Mononuclear cell (primary cell): Measurements from ENCODE around the gene RGL4. TPM values are rescaled to one million over a fixed set of nuclear protein-coding genes. Genes with fewer than 3 reads are reported as not detected.
"Not testable (repeated sequence)": the region's sequence is repeated elsewhere in the genome, so short reads cannot be mapped to it uniquely, and the experiment has no call there.

ENCODE experiments used
- H3K27me3 ChIP-seq: 2 replicates; pipeline ENCODE4 v1.6.0; 2011; ENCODE audit warnings: low read length, control low read depth; ENCODE audit not compliant: insufficient read depth
- H3K4me1 ChIP-seq: 2 replicates; pipeline ENCODE4 v1.5.1; 2011; ENCODE audit warnings: mild to moderate bottlenecking, low read length, control low read depth; ENCODE audit not compliant: insufficient read depth
- H3K4me3 ChIP-seq: 2 replicates; pipeline ENCODE4 v1.5.1; 2011; ENCODE audit warnings: mild to moderate bottlenecking, low read length, moderate library complexity
- H3K9me3 ChIP-seq: 2 replicates; pipeline ENCODE4 v1.5.1; 2011; ENCODE audit warnings: low read depth, mild to moderate bottlenecking, control low read depth, low read length
- total RNA-seq: library from RNA; depleted of rRNA; stranded (reverse); fragments of >200 nt; gene quantifications from one replicate; pipeline ENCODE4 v1.2.3, GENCODE V29; 2012

Gene RGL4, protein sequence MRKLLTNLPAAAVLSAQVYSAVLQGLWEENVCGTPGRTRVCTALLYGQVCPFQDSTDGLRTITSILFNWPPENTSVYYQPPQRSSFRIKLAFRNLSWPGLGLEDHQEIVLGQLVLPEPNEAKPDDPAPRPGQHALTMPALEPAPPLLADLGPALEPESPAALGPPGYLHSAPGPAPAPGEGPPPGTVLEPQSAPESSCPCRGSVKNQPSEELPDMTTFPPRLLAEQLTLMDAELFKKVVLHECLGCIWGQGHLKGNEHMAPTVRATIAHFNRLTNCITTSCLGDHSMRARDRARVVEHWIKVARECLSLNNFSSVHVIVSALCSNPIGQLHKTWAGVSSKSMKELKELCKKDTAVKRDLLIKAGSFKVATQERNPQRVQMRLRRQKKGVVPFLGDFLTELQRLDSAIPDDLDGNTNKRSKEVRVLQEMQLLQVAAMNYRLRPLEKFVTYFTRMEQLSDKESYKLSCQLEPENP
- 9.2 TPM for total RNA-seq

DNA sequence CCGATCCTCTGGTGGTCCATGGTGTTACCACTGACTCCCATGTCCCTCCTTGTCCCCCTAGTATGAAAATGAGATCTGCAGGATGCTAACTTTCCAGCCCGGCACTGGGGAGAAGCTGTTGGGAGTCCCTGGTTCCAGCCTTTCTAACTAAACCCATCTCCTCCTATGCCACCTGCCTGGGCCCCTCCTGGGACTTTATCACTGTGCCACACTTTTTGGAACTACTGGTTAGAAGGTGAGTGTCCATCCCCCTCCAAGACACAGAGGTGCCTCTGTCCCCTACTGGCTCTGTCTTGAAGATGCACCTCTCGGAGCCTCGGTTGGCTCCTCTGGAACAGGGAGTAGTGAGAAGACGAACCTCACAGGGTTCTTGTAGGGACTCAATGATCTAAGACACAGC lies at the start of gene RGL4:
TSS of gene RGL4 (plus strand) at position 301 of the 400 bp plus-strand sequence. CDS start 1,018 bp downstream, outside the sequence.
- peaks cover 15% of the 10 kb centered on the region for H3K4me1 ChIP-seq
- H3K4me3 ChIP-seq = no peak within 1 kb of the TSS
- H3K27me3 ChIP-seq = no peaks in the 10 kb centered on the region

DNA sequence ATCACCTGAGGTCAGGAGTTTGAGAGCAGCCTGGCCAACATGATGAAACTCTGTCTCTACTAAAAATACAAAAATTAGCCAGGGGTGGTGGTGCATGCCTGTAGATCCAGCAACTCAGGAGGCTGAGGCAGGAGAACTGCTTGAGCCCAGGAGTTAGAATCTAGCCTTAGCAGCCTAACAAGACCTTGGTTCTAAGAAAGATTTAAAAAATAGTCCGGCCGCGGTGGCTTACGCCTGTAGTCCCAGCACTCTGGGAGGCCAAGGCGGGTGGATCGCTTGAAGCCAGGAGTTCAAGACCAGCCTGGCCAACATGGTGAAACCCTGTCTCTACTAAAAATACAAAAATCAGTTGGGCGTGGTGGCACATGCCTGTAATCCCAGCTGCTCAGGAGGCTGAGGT lies 44.3 kb upstream of the RGL4 start:
- H3K4me1 ChIP-seq, H3K4me3 ChIP-seq, H3K27me3 ChIP-seq, H3K9me3 ChIP-seq: not testable (repeated sequence)

More for the DNA sequence above, at the start of gene RGL4:
- H3K9me3 ChIP-seq = no peaks in the 10 kb centered on the region

DNA sequence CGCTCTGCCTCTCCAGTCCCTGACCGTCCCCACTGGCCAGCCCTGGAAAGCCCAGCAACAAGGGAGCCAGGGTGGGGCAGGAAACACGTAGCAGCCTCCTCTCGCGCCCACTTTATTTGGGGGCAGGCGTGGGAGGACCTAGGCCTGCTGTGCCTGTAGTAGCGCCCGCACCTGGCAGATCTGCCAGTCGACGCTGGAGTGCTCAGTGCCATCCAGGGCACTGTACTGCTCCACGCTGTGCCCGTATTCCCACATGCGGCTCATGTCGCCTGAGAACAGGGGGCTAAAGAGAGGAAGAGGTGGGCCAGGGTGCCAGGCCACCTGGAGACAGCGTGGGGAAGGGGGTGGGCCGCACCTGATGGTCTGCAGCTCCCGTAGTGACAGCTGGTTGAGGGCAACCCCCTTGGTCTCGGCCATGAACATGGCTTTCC lies 41.7 kb upstream of the RGL4 start:
- no peaks in the 10 kb centered on the region for H3K9me3 ChIP-seq
- no peaks in the 10 kb centered on the region for H3K4me1 ChIP-seq

DNA sequence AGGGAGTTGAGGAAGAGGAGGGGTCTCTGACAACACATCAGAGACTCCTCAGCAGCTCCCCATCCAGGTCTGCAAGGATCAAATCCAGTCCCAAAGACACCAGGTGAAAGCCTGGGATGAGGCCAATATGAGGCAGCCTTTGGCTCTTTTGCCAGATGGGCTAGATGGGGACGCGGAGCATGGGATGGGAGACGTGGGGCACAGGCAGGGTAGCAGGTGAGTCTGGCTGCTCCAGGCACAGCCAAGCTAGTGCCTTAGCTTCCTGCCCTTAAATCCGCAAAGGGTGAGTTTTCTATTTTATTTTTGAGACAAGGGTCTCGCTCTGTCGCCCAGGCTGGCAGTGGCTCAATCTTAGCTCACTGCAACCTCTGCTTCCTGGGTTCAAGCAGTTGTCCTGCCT lies 39.1 kb upstream of the RGL4 start:
- H3K9me3 ChIP-seq = no peaks in the 10 kb centered on the region
- H3K4me1 ChIP-seq = no peaks in the 10 kb centered on the region
- H3K4me3 ChIP-seq = no peak overlapping the region
- no peaks in the 10 kb centered on the region for H3K27me3 ChIP-seq

More for the DNA sequence above, 41.7 kb upstream of the RGL4 start:
- Histone ChIP-seq H3K4me3 (no peak overlapping the region), H3K27me3 (no peaks in the 10 kb centered on the region)

DNA sequence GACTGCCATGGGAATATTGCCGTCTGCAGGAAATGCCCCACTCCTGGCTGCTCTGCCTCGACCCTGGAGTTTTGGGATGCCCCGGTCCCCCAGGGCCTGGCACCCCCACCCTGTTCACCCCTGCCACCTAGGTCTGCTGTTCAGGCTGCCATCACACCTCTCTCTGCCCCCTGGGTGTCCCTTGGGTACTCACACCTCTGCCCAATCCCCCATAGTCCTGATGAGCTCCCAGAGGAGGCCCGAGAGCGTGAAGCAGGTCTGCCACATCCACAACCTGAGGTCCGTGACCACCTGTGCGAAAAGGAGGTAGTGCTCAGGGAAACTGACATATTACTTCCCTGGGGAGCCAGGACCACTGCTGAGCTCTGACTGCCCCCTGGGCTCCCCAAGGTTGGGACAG lies 38.5 kb upstream of the RGL4 start:
- no peaks in the 10 kb centered on the region for H3K27me3 ChIP-seq
- no peaks in the 10 kb centered on the region for H3K4me1 ChIP-seq
- no peaks in the 10 kb centered on the region for H3K9me3 ChIP-seq
- no peak overlapping the region for H3K4me3 ChIP-seq

DNA sequence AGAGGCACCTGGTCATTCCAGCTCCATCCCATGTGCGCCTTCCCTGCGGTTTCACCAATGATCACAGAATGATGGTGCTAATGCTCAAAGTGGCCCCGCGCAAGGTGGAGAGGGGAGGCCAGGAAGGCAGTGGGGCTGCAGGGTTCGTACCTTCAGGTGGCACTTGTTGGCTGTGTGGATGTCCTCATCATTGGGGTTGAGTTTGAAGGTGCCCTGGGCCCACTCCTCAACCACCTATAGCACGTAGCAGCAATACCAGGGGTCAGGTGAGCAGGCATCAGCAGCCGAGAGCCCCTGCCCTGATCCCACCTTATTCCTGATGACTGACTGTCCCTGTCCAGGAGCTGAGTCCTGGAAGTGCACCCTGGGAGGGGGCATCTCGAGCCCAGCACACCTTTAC lies 38.1 kb upstream of the RGL4 start:
- Histone ChIP-seq H3K4me1 (no peaks in the 10 kb centered on the region), H3K4me3 (no peak overlapping the region), H3K9me3 (no peaks in the 10 kb centered on the region), H3K27me3 (no peaks in the 10 kb centered on the region)

DNA sequence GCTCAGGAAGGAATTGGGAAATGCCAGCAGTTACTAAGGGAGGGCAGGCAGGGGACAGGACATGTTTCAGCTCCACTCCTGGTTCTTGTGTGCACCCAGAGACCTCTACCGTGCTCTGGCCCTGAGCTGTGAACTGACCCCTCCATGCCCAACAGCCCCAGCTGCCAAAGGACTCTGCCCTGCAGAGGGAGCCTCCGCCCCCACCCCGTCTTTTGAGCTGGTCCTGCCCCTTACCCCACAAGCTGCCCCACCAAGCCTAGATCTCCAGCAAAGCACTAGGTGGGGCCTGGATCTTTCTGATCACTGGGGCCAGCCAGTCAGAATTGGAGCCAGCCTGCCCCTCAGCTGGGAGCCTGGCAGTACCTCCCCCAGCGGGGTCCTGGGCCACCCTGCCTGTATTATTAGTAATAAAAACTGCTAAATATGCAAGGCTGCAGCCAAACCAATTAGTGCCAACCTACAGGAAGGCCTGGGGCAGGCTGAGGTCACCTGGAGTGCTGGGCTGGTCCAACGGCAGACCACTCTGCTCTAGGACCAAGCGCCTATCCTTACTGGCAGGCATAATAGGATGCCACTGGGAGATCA lies 34.8 kb upstream of the RGL4 start:
- no peaks in the 10 kb centered on the region for H3K4me1 ChIP-seq
- H3K27me3 ChIP-seq = no peaks in the 10 kb centered on the region
- H3K9me3 ChIP-seq = no peaks in the 10 kb centered on the region
- no peak overlapping the region for H3K4me3 ChIP-seq

DNA sequence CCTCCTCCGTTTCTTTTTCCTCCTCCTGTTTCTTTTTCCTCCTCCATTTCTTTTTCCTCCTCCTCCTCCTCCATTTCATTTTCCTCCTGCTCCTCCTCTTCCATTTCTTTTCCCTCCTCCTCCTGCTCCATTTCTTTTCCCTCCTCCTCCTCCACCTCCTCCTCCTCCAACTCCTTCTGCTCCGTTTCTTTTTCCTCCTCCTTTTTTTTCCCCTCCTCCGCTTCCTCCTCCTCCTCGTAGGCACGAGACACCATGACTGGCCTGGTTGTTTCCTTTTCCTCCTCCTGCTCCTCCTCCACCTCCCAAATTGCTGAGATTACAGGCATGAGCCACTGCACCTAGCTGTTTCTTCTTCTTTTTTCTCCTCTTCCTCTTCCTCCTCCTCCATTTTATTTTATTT lies 33.1 kb upstream of the RGL4 start:
- Histone ChIP-seq H3K9me3 (no peaks in the 10 kb centered on the region), H3K27me3 (no peaks in the 10 kb centered on the region), H3K4me3 (no peak overlapping the region), H3K4me1 (no peaks in the 10 kb centered on the region)

DNA sequence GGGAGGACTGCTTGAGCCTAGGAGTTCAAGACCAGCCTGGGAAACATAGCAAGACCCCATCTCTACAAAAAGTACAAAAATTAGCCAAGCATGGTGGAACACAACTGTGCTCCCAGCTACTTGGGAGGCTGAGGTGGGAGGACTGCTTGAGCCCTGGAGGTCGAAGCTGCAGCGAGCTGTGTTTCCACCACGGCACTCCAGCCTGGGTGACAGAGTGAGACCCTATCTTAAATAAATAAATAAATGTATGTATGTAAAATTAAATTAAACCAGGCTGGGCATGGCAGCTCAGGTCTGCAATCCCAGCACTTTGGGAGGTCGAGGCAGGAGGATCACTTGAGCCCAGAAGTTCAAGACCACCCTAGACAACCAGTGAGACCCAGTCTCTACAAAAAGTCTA lies 30.4 kb upstream of the RGL4 start:
- H3K4me3 ChIP-seq, H3K27me3 ChIP-seq, H3K4me1 ChIP-seq, H3K9me3 ChIP-seq: not testable (repeated sequence)

DNA sequence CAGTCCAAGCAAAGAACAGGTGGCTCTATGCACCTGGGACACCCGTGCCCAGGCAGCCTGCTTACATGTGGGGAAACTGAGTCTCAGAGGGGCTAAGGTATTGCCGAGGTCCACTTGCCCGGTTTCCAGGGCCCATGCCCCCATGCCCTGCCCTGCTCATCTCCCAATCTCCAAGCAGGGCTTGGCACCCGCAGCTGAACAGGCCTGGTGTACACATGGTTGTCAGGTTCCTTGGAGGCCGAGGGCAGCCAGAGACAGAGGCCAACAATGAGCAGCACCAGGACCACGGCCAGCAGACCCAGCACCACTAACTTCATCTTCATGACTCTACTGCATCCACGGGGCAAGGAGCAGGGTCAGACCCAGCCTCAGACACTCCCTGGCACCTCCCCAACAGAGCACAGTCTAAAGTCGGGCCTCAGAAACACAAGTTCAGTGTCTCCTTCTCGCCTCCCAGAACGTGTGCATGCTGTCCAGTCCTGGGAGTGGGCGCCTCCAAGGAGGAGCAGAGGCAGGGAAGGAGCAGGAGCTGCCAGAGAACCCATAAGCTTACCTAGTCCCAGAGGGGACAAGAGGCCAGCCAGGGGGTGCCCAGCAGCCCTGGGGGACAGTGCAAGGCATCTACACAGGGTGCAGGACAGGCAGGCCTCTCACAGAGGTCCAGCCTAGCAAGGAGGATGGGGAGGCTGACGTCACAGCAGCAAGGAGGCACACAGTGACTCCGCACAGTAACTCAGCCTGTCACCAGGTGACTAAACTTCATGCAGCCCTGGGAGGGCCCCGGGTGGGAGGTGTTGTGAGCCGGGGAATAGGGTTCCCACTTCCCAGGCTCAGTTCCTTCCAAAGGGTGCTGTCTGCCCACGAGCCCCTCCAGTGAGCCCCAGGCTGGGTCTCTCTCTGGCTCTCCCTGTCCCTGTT lies 20.2 kb upstream of the RGL4 start:
- peaks cover 21% of the 10 kb centered on the region for H3K4me1 ChIP-seq
- H3K9me3 ChIP-seq = no peaks in the 10 kb centered on the region
- no peak overlapping the region for H3K4me3 ChIP-seq
- H3K27me3 ChIP-seq = no peaks in the 10 kb centered on the region

DNA sequence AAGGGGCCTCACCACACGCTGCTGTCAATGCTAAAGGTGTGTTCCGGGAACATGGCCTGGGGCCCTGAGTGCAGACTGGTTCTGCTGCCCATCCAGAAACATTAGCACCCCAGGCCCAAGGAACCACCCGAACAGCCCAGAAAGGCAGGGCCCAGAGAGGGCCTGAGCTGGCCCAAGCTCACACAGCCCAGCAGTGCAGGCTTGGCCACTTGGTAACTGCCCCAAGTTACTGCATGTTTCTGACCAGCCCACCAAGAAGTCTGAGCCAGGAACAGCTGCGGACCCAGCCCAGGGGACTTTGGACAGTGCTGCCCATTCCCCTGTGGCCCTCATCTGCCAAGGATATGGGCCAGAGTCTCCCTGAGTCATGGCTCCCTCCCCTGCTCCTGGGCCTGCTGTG lies 19.4 kb upstream of the RGL4 start:
- H3K4me1 ChIP-seq = peaks cover 29% of the 10 kb centered on the region
- not testable (repeated sequence) for H3K27me3 ChIP-seq, H3K9me3 ChIP-seq, H3K4me3 ChIP-seq

DNA sequence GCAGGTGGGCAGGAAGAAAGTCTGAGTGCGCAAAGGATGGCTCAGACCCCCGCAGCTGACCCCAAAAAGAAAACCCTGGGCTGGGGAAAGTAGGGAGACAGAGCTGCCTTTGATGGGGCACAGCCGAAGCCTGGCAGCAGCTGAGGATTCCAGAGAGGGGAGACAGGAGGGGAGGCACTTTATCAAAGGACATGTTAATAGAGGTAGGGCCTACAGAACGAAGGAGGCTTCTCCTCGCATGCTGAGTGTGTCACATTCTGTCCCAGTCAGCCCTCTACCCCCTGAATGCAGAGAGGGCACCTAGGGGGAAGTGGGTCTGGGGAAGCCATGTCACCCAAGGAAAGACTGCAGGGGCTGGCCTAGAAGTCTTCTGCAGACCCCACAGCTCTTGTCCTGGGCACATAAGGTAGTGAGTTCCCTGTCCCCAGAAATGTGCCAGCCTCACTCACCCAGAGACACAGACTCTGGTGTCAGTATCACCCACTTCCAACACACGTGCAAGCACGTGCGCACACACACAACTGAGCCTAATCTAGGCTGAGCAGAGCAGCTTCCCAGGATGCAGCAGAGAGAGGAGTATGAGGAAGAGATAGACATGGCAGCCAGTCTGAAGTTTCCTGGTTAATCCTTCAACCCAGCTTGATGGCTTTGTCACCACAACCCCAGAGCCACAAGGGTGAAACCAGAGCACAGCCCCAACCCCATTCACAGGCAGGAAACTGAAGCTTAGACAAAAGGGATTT lies 18.3 kb upstream of the RGL4 start:
- H3K27me3 ChIP-seq, H3K4me3 ChIP-seq, H3K9me3 ChIP-seq: not testable (repeated sequence)
- H3K4me1 ChIP-seq = peaks cover 32% of the 10 kb centered on the region

DNA sequence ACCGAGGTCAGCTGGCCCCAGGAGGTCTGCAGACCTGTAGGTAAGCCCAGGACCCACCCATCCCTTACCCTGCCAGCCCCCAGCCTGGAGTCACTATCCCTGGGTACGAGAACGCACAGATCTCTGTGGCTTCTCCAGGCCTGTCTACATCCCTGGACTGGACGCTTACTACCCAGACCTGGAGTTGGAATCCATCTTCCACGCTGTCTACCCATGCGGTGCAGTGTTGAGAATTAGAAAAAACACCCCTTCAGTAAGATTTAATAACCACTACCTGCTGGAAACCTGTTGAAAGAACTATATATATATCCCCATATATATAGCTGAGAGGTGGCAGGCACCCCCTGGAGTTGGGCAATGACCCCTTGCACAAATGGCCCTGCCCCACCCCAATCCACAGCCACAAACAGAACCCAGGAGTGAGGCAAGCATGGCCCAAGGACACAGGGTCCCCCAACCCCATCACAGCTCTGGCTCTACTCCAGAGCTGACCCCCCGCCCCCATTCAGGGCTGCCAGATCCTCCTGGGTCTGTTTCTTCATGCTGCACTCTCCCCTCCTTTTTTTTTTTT lies 17.7 kb upstream of the RGL4 start:
- Histone ChIP-seq H3K4me3 (no peak overlapping the region), H3K27me3 (no peaks in the 10 kb centered on the region), H3K4me1 (peaks cover 32% of the 10 kb centered on the region), H3K9me3 (no peaks in the 10 kb centered on the region)
